Dedifferentiated amniotic fluid mesenchymal stem cell (primary cell): ENCODE results near the gene SEC14L1.
"Not testable (repeated sequence)": the region's sequence is repeated elsewhere in the genome, so short reads cannot be mapped to it uniquely, and the experiment has no call there.

Source experiments
- DNase-seq: peaks from one replicate; pipeline ENCODE4 v3.0.0-alpha.2; 2016; ENCODE audit errors: extremely low spot score

Gene SEC14L1

DNA sequence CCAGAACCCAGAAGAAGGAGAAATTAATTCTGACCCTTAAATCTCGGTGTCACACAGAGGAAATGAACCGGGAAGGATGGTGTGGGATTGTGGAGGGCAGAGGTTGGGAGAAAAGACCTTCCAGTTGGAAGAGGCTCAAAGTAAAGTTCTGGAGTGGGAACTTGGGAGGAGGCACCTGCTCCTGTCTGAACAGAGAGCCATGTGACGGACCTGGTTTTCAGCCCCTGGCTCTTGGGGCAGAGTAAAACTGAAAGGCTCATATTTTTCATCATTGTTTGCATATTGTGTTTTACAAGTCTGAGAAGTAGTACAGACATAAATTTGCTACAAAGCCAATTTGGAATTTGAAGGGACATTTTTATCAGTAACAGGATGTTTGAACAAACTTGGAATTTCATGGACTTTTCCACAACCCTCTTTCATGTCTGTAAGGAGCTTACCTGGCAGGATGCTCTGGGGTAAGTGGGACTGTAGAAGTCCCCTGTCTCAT, 24.4 kb upstream of the SEC14L1 start:
- DNase-seq: no peak

GRCh38 chr17:77117415-77117814, 23.4 kb upstream of the SEC14L1 start:
- no peak for DNase-seq

- DNase-seq: no peak
Observed at GRCh38 chr17:77118251-77118928, 22.4 kb upstream of the SEC14L1 start.

DNA sequence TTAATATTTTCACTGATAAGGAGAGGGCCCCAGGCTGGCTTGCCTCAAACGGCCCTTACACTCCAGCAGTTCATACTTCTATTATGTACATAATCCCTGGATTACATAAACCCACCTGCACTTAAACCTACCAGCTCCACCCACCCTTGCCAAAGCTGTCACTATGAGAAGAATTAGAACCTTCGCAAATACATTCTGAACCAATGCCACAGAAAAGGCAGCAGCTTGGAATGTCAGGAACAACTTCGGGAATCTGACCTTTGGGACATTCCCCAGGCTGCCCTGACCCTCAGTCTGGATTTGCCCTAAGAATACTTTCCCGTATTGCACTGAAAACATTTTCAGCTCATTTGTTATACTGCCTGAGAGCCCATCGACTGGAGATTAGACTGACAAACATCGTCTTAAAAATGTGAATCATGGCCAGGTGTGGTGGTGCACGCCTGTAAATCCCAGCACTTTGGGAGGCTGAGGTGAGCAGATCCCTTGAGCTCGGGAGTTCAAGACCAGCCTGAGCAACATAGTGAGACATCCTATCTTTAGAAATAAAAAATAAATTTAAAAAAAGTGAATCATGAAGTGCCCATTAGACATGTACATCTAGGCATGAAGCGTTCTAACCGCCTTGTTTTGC, 21.0 kb upstream of the SEC14L1 start:
- no peak for DNase-seq

DNA sequence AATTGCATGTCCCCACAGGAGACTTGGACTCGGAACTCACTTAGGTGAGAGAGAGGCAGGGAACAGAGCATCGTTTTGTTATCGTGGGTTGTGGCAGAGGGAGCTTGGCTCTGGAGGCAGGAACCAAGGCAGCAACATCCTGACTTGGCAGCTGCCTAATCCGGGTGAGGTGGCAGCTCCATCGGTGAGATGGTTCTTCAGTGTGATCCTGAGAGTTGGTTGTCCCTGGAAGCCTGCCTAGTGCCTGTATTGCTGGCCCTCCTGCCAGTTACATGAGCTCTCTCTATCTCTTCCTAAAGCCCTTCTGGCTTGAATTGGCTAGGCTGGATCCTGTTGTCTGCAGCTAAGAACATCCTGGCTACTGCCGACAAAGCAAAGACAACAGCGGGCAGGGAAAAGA, 19.9 kb upstream of the SEC14L1 start:
- no peak for DNase-seq

DNA sequence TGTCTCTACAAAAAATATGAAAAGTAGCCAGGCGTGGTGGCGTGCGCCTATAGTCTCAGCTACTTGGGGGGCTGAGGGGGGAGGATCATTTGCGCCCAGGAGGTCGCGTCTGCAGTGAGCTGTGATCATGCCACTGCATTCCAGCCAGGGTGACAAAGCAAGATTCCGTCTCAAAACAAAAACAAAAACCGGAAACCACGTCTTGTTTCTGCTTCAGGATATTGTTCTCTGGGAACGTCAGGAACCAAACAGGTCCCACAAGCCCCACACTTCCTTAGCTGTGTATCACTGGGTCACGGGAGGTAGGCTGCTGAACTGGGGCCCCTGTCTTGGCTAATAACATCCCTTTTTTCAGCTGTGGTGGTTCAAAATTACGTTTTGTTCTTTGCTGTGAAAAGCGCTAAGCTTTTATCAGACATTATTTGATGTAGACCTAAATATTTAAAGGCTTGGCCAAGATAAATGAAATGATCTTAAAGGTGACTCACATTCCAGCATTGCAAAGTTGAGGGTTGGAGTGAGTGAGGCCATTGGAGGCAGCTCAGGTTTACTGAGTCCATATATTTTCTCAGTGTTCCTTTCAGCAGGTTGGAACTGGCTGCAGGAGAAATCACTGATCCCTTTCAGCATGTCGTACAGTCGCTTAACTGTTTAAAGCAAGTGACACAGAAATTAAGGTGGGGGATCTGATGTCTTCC, 16.4 kb upstream of the SEC14L1 start:
- no peak for DNase-seq

- DNase-seq: peak; percentile 40
Observed at GRCh38 chr17:77125432-77125901, 15.3 kb upstream of the SEC14L1 start.

GRCh38 chr17:77126519-77126918, 14.2 kb upstream of the SEC14L1 start:
- no peak for DNase-seq

DNA sequence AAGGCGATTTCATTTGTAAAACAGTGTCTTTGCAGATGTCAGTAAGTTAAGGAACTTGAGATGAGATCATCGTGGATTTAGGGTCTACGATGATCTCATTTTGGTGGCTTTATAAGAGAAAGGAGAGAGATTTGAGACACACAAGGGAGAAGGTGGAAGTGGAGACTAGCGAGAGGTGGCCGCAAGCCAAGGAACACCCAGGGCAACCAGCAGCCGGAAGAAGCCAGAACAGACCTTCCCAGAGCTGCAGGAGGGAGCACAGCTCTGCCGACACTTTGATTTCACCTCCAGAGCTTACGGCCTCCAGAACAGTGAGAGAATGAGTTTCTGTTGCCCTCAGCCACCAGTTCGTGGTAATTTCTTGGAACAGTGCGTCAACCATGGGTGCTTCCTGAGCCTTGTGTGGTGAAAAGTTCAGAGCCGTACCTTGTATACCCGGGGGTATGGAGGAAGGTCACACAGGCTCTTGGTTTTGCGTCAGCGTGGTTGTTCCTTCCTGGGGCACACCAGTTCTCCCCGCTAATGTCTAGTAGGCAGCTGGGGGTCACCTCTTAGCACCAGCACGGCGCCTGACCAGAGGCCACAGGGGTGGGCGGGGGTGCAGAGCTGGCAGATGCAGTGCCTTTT, 12.9 kb upstream of the SEC14L1 start:
- no peak for DNase-seq

DNA sequence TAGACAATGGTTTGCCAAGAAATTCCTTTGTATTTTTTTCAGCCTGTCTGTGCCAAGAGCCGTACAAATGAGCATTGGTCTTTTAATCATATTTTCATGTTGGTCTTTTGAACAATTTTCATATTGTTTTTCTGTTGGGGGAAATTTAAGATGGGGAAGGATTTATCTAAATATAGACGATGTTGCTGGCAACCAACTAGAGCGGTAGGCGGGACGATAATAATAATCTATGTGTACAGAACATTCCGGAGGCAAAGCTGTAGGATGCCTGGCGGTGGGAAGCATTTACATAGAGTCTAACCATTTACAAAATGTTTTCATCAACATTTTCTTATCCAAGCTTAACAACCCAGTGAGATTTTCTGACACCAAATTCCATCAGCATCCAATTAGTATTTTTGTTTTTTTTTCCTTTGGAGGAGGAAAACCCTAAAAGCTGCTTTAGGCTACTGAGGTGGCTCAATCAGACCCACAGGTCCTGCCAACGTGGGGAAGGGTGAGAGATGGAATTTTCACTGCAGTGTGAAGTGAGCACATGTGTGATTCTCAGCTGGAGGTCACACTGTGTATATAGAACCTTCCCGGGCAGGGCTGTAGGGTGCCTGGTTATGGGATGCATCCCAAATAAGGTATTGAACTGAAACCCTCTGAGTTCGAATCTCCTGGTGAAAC, 11.7 kb upstream of the SEC14L1 start:
- no peak for DNase-seq

- no peak for DNase-seq
Observed at GRCh38 chr17:77129568-77130301, 11.0 kb upstream of the SEC14L1 start.

DNA sequence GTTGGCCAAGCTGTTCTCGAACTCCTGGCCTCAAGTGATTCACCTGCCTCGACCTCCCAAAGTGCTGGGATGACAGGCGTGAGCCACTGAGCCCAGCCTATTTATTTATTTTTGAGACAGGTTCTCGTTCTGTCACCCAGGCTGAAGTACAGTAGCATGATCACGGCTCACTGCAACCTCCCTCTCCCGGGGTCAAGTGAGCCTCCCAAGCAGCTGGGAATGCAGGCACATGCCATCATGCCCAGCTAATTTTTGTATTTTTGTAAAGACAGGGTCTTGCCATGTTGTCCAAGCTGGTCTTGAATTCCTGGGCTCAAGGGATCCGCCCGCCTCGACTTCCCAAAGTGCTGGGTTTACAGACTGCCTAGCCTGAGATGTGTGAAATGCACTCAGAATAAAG, 10.2 kb upstream of the SEC14L1 start:
- no peak for DNase-seq

DNA sequence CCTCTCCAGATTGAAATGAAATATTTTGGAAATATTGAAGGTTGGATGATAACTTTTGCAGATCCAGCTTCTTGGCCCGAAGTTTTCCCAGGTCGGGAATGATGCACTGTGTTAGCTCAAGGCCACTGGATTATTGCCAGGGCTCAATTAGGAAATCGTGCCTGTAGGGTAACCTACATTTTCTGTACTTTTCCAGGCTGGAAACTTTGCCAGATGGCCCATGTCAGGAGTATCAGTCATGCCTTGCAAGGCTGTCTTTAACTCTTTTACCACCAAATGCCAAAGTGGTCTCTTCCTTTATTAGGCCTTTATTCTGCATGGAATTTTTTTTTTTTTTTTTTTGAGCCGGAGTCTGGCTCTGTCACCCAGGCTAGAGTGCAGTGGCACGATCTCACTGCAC, 8.9 kb upstream of the SEC14L1 start:
- DNase-seq: peak; percentile 61

- no peak for DNase-seq
Observed at GRCh38 chr17:77132411-77133086, 8.2 kb upstream of the SEC14L1 start.

- DNase-seq: no peak
Observed at GRCh38 chr17:77133087-77133638, 7.6 kb upstream of the SEC14L1 start.

- no peak for DNase-seq
Observed at GRCh38 chr17:77136420-77136767, 4.4 kb upstream of the SEC14L1 start.

DNA sequence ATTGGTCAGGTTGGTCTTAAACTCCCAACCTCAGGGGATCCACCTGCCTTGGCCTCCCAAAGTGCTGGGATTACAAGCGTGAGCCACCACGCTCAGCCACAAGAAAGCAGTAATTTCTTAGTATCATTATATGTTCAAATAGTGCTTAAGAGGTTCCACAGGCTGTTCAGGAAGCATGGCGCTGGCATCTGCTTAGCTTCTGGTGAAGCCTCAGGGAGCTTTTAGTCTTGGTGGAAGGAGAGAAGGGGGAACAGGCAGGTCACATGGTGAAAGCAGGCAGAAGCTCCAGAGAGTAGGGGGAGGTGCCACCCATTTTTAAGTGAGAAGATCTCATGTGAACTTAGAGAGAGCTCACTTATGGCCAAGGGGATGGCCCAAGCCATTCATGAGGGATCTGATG, 3.7 kb upstream of the SEC14L1 start:
- DNase-seq: no peak

GRCh38 chr17:77137886-77138285, 2.9 kb upstream of the SEC14L1 start:
- not testable (repeated sequence) for DNase-seq

- DNase-seq: peak; percentile 97
Observed at GRCh38 chr17:77140166-77140877, 447 bp upstream of the SEC14L1 start.
